Lower leg skin (tissue), 3 donors: Measurements from ENCODE around the gene PFKFB1.

ENCODE experiments used
- CTCF ChIP-seq, 3 donors: fragments of 450-650 bp; IDR thresholded peaks; one replicate each; pipeline ENCODE4 v1.5.1; 2016; ENCODE audit warnings: antibody characterized with exemption in 3 of 3, mild to moderate bottlenecking in 3 of 3, moderate library complexity in 2 of 3
- POLR2A ChIP-seq, 2 donors: fragments of 450-650 bp; IDR thresholded peaks; one replicate each; pipeline ENCODE4 v1.6.1; 2016 to 2017; ENCODE audit warnings: antibody characterized with exemption in 2 of 2, mild to moderate bottlenecking in 1 of 2, moderate library complexity in 1 of 2

DNA sequence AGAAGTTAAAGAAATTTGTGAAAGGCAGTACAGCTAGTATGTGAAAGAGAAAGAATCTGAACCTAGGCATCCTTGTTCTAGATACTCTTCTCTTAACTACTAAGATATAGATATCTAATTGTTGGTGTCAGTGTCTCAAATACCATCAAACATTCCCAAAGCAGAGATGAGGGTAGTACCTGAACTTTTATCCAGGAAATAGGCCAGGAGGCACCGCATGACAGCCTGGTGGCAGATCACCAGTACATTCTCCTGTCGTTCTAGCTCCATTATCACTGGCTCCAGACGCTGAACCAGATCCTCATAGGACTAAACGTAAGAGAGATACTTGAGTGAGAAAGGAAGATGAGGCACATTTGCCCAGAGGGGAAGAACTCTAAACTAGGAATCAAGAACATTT lies 56.6 kb downstream of the PFKFB1 start:
- TF ChIP-seq POLR2A (IDR thresholded peaks at IDR 0.05): no peak
- no peak for TF ChIP-seq CTCF (IDR thresholded peaks at IDR 0.05)
